Naive thymus-derived CD4-positive, alpha-beta T cell (primary cell): Measurements from ENCODE around the gene BBS9. TPM values are rescaled to one million over a fixed set of nuclear protein-coding genes. Genes with fewer than 3 reads are reported as not detected.

Experiments used
- ATAC-seq: fragments of 150-1000 bp; cut with Tn5 transposase; 2 replicates; pipeline ENCODE4 v1.10.0; 2021; ENCODE audit warnings: mild to moderate bottlenecking, moderate library complexity
- CTCF ChIA-PET: fragments of 350-600 bp; sonication (Branson Sonifier 250); formaldehyde crosslinking; loops from one replicate; lab custom pipeline; 2021; ENCODE audit warnings: antibody characterized with exemption; lab: Charles Lee
- POLR2A ChIA-PET: fragments of 350-600 bp; sonication (Branson Sonifier 250); formaldehyde crosslinking; loops from one replicate; lab custom pipeline; 2021; ENCODE audit warnings: antibody characterized with exemption, inconsistent platforms; lab: Charles Lee
- DNase-seq, 9 donors: peaks; one replicate each; pipeline versions ENCODE4 v3.0.0 to v3.0.0-alpha.2; 2020 to 2022; ENCODE audit warnings: mixed read lengths in 1 of 9
- H3K27ac ChIP-seq: one replicate; pipeline ENCODE4 v1.7.0; 2013; ENCODE audit warnings: mild to moderate bottlenecking, low read depth, low read length, moderate library complexity
- H3K27me3 ChIP-seq, 2 donors: one replicate each; pipeline ENCODE4 v1.7.0; 2013; ENCODE audit warnings: low read length in 2 of 2, mild to moderate bottlenecking in 2 of 2, moderate library complexity in 2 of 2; ENCODE audit not compliant: control insufficient read depth in 2 of 2, insufficient read depth in 2 of 2
- H3K36me3 ChIP-seq, 3 experiments: 1 replicate in 2 of 3; 2 replicates in 1 of 3; pipeline ENCODE4 v1.7.0; 2013; ENCODE audit warnings: low read length in 3 of 3, mild to moderate bottlenecking in 3 of 3, moderate library complexity in 1 of 3; ENCODE audit not compliant: insufficient read depth in 3 of 3, control insufficient read depth in 2 of 3
- H3K4me1 ChIP-seq, 2 donors: one replicate each; pipeline ENCODE4 v1.7.0; 2013; ENCODE audit warnings: low read length in 2 of 2, mild to moderate bottlenecking in 2 of 2, moderate library complexity in 1 of 2; ENCODE audit not compliant: control insufficient read depth in 2 of 2, insufficient read depth in 2 of 2
- H3K4me3 ChIP-seq: 2 replicates; pipeline ENCODE4 v1.7.0; 2013; ENCODE audit warnings: mild to moderate bottlenecking, low read length
- H3K9me3 ChIP-seq, 3 experiments: 1 replicate in 2 of 3; 2 replicates in 1 of 3; pipeline ENCODE4 v1.7.0; 2013; ENCODE audit warnings: low read length in 3 of 3; ENCODE audit not compliant: control insufficient read depth in 2 of 3
- H3K27ac Mint-ChIP-seq, 9 donors: one replicate each; pipeline ENCODE4 v1.8.0; 2020 to 2022; ENCODE audit warnings: mixed read lengths in 9 of 9, mild to moderate bottlenecking in 8 of 9, moderate library complexity in 5 of 9, inconsistent platforms in 2 of 9
- H3K27me3 Mint-ChIP-seq, 5 donors: one replicate each; pipeline ENCODE4 v1.8.0; 2021 to 2022; ENCODE audit warnings: mixed read lengths in 5 of 5, mild to moderate bottlenecking in 1 of 5
- H3K36me3 Mint-ChIP-seq, 5 donors: one replicate each; pipeline ENCODE4 v1.8.0; 2020 to 2022; ENCODE audit warnings: mixed read lengths in 5 of 5, mild to moderate bottlenecking in 3 of 5, inconsistent platforms in 1 of 5
- H3K4me1 Mint-ChIP-seq, 7 donors: one replicate each; pipeline ENCODE4 v1.8.0; 2020 to 2022; ENCODE audit warnings: mixed read lengths in 7 of 7, mild to moderate bottlenecking in 3 of 7, inconsistent platforms in 1 of 7
- H3K4me3 Mint-ChIP-seq, 10 donors: one replicate each; pipeline ENCODE4 v1.8.0; 2020 to 2022; ENCODE audit warnings: mild to moderate bottlenecking in 10 of 10, mixed read lengths in 10 of 10, moderate library complexity in 6 of 10, inconsistent platforms in 2 of 10
- H3K9me3 Mint-ChIP-seq, 11 donors: one replicate each; pipeline ENCODE4 v1.8.0; 2020 to 2022; ENCODE audit warnings: mixed read lengths in 11 of 11, mild to moderate bottlenecking in 4 of 11, inconsistent platforms in 1 of 11, moderate library complexity in 1 of 11
- intact Hi-C, 2 donors: fragments of 100-400 bp; cut with micrococcal nuclease; formaldehyde crosslinking; loops; one replicate each; pipeline ENCODE4 v1.15.1; 2023
- polyA plus RNA-seq, 2 donors: library from polyadenylated mRNA; unstranded; fragments of 300-500 nt; fragmentation: Illumina TruSeq; gene quantifications; one replicate each; pipeline ENCODE4 v1.2.3, GENCODE V29; 2021
- total RNA-seq, 6 experiments: library from RNA in 5 of 6; stranded (reverse) in 5 of 6; gene quantifications; 1 replicate in 5 of 6; 2 replicates in 1 of 6; pipeline ENCODE4 v1.2.3 and lab custom pipeline; 2021 to 2026

BBS9 gene
- total and polyA plus RNA-seq, 7 experiments from 2014 or later: 11.1 to 31.0 (median 23.2) TPM

- no peak overlapping the region for H3K27ac ChIP-seq
- H3K36me3 ChIP-seq: no peaks in the 10 kb centered on the region
- H3K9me3 ChIP-seq: no peaks in the 10 kb centered on the region
- no peak for DNase-seq
- H3K27me3 ChIP-seq: no peaks in the 10 kb centered on the region
- peaks cover 0 to 3% (median 0%) of the 10 kb centered on the region in 11 donors for H3K9me3 Mint-ChIP-seq
- POLR2A ChIA-PET: no interaction called here
- H3K36me3 Mint-ChIP-seq: peaks cover 0 to 46% (median 13%) of the 10 kb centered on the region in 5 donors
- H3K4me3 ChIP-seq: no peak overlapping the region
- H3K4me3 Mint-ChIP-seq: no peak overlapping the region
- H3K4me1 Mint-ChIP-seq: peaks cover 11 to 23% (median 15%) of the 10 kb centered on the region in 7 donors
- ATAC-seq: peak; percentile 60
- CTCF ChIA-PET: interaction anchor here (1.0 kb wide), 1 partner anchor 9 kb away, joined by 4 read pairs; no protein-coding TSS in a partner anchor
- H3K4me1 ChIP-seq: peaks cover 0 to 7% of the 10 kb centered on the region in 2 donors
- no peaks in the 10 kb centered on the region for H3K27me3 Mint-ChIP-seq
- H3K27ac Mint-ChIP-seq: no peak overlapping the region
- intact Hi-C loops: no loop called here
Observed at GRCh38 chr7:33195264-33195663, 65.9 kb downstream of the BBS9 start.

- CTCF ChIA-PET: no interaction called here
- POLR2A ChIA-PET: no interaction called here
- peaks cover 0 to 3% (median 0%) of the 10 kb centered on the region in 11 donors for H3K9me3 Mint-ChIP-seq
- peaks cover 4 to 15% (median 5%) of the 10 kb centered on the region in 7 donors for H3K4me1 Mint-ChIP-seq
- DNase-seq: no peak
- ATAC-seq: no peak
- Histone ChIP-seq H3K4me1 (peaks cover 0 to under 1% of the 10 kb centered on the region in 2 donors), H3K36me3 (no peaks in the 10 kb centered on the region), H3K4me3 (no peak overlapping the region), H3K27me3 (no peaks in the 10 kb centered on the region), H3K27ac (no peak overlapping the region), H3K9me3 (no peaks in the 10 kb centered on the region)
- H3K27ac Mint-ChIP-seq: no peak overlapping the region
- intact Hi-C loops: no loop called here
- H3K27me3 Mint-ChIP-seq: no peaks in the 10 kb centered on the region
- peaks cover under 1 to 50% (median 13%) of the 10 kb centered on the region in 5 donors for H3K36me3 Mint-ChIP-seq
- H3K4me3 Mint-ChIP-seq: no peak overlapping the region
Observed at GRCh38 chr7:33196221-33196620, 66.9 kb downstream of the BBS9 start.

GRCh38 chr7:33200282-33200681, 70.9 kb downstream of the BBS9 start:
- POLR2A ChIA-PET: no interaction called here
- DNase-seq (no peak), ATAC-seq (no peak)
- H3K4me1 Mint-ChIP-seq: peaks cover 0 to 12% (median 6%) of the 10 kb centered on the region in 7 donors
- intact Hi-C loops: no loop called here
- H3K36me3 Mint-ChIP-seq: peaks cover 0 to 44% (median 11%) of the 10 kb centered on the region in 5 donors
- H3K27ac Mint-ChIP-seq: no peak overlapping the region
- no peak overlapping the region for H3K27ac ChIP-seq
- H3K4me3 Mint-ChIP-seq: no peak overlapping the region
- peaks cover 0 to 4% (median 0%) of the 10 kb centered on the region in 11 donors for H3K9me3 Mint-ChIP-seq
- no peaks in the 10 kb centered on the region for H3K27me3 ChIP-seq
- H3K4me1 ChIP-seq: no peaks in the 10 kb centered on the region
- no peaks in the 10 kb centered on the region for H3K9me3 ChIP-seq
- H3K27me3 Mint-ChIP-seq: no peaks in the 10 kb centered on the region
- CTCF ChIA-PET: no interaction called here
- H3K4me3 ChIP-seq: no peak overlapping the region
- H3K36me3 ChIP-seq: no peaks in the 10 kb centered on the region

- POLR2A ChIA-PET: no interaction called here
- Mint-ChIP-seq H3K27ac (no peak overlapping the region), H3K36me3 (peaks cover 0 to 50% (median 11%) of the 10 kb centered on the region in 5 donors), H3K4me1 (peaks cover 0 to 8% (median 6%) of the 10 kb centered on the region in 7 donors), H3K9me3 (peaks cover 0 to 4% (median 0%) of the 10 kb centered on the region in 11 donors), H3K4me3 (no peak overlapping the region), H3K27me3 (no peaks in the 10 kb centered on the region)
- DNase-seq (no peak), ATAC-seq (no peak)
- no peaks in the 10 kb centered on the region for H3K9me3 ChIP-seq
- no peak overlapping the region for H3K27ac ChIP-seq
- intact Hi-C loops: no loop called here
- H3K27me3 ChIP-seq: no peaks in the 10 kb centered on the region
- CTCF ChIA-PET: no interaction called here
- H3K4me1 ChIP-seq: no peaks in the 10 kb centered on the region
- H3K4me3 ChIP-seq: no peak overlapping the region
- H3K36me3 ChIP-seq: no peaks in the 10 kb centered on the region
Observed at GRCh38 chr7:33201821-33202220, 72.5 kb downstream of the BBS9 start.

GRCh38 chr7:33210958-33211357, 81.6 kb downstream of the BBS9 start:
- CTCF ChIA-PET: no interaction called here
- DNase-seq: no peak
- Histone ChIP-seq H3K9me3 (peaks cover 0 to 15% (median 3%) of the 10 kb centered on the region in 3 experiments), H3K4me1 (no peaks in the 10 kb centered on the region), H3K27me3 (no peaks in the 10 kb centered on the region), H3K4me3 (no peak overlapping the region), H3K27ac (no peak overlapping the region), H3K36me3 (peaks cover 0 to 17% (median 0%) of the 10 kb centered on the region in 3 experiments)
- Mint-ChIP-seq H3K27me3 (no peaks in the 10 kb centered on the region), H3K9me3 (peaks cover 15 to 66% (median 32%) of the 10 kb centered on the region in 11 donors), H3K36me3 (peaks cover 1 to 90% (median 76%) of the 10 kb centered on the region in 5 donors), H3K4me3 (no peak overlapping the region), H3K4me1 (peaks cover 0 to 4% (median 0%) of the 10 kb centered on the region in 7 donors), H3K27ac (no peak overlapping the region)
- intact Hi-C loops: no loop called here
- ATAC-seq: no peak
- POLR2A ChIA-PET: no interaction called here

GRCh38 chr7:33212144-33212543, 82.8 kb downstream of the BBS9 start:
- Histone ChIP-seq H3K9me3 (peaks cover 0 to 15% (median 3%) of the 10 kb centered on the region in 3 experiments), H3K27me3 (no peaks in the 10 kb centered on the region), H3K27ac (no peak overlapping the region), H3K4me1 (no peaks in the 10 kb centered on the region), H3K4me3 (no peak overlapping the region), H3K36me3 (peaks cover 0 to 17% (median 0%) of the 10 kb centered on the region in 3 experiments)
- intact Hi-C loops: no loop called here
- Mint-ChIP-seq H3K27ac (no peak overlapping the region), H3K4me3 (no peak overlapping the region), H3K9me3 (peaks cover 15 to 67% (median 32%) of the 10 kb centered on the region in 11 donors), H3K36me3 (peaks cover 1 to 85% (median 71%) of the 10 kb centered on the region in 5 donors), H3K27me3 (no peaks in the 10 kb centered on the region), H3K4me1 (peaks cover 0 to 4% (median 0%) of the 10 kb centered on the region in 7 donors)
- ChIA-PET CTCF (no interaction called here), POLR2A (no interaction called here)
- ATAC-seq (no peak), DNase-seq (no peak)

- peaks cover 1 to 70% (median 58%) of the 10 kb centered on the region in 5 donors for H3K36me3 Mint-ChIP-seq
- no peaks in the 10 kb centered on the region for H3K27me3 ChIP-seq
- H3K9me3 Mint-ChIP-seq: peaks cover 11 to 36% (median 18%) of the 10 kb centered on the region in 11 donors
- H3K36me3 ChIP-seq: peaks cover 0 to 17% (median 0%) of the 10 kb centered on the region in 3 experiments
- no peak overlapping the region for H3K27ac Mint-ChIP-seq
- H3K9me3 ChIP-seq: peaks cover 0 to 6% (median 0%) of the 10 kb centered on the region in 3 experiments
- H3K4me1 ChIP-seq: no peaks in the 10 kb centered on the region
- no peaks in the 10 kb centered on the region for H3K27me3 Mint-ChIP-seq
- no peak overlapping the region for H3K4me3 Mint-ChIP-seq
- intact Hi-C loops: no loop called here
- no peak overlapping the region for H3K27ac ChIP-seq
- POLR2A ChIA-PET: no interaction called here
- DNase-seq: no peak
- H3K4me1 Mint-ChIP-seq: peaks cover 0 to 5% (median 0%) of the 10 kb centered on the region in 7 donors
- ATAC-seq: no peak
- CTCF ChIA-PET: no interaction called here
- H3K4me3 ChIP-seq: no peak overlapping the region
Observed at GRCh38 chr7:33215992-33216391, 86.6 kb downstream of the BBS9 start.
